Neural cell (in vitro differentiated cells): ENCODE results near the gene SETD1A. TPM values are rescaled to one million over a fixed set of nuclear protein-coding genes. Genes with fewer than 3 reads are reported as not detected.

Experiments
- H2AFZ ChIP-seq: fragments of 200-600, 300-800 bp; sonication (generic), shearing (Covaris generic); 2 replicates; pipeline ENCODE4 v1.6.0; 2014; ENCODE audit warnings: low read depth, mild to moderate bottlenecking, antibody characterized with exemption, low read length, moderate library complexity
- H3F3A ChIP-seq: fragments of 200-600 bp; shearing (Covaris generic); 2 replicates; pipeline ENCODE4 v1.6.1; 2016; ENCODE audit warnings: mild to moderate bottlenecking, moderate library complexity, mixed read lengths, antibody characterized with exemption, low read length; ENCODE audit not compliant: insufficient read depth, poor library complexity, severe bottlenecking
- H3K27ac ChIP-seq: fragments of 200-600, 300-800 bp; sonication (generic), shearing (Covaris generic); 2 replicates; pipeline ENCODE4 v1.5.1; 2014; ENCODE audit warnings: mild to moderate bottlenecking, low read length, moderate library complexity
- H3K27me3 ChIP-seq: fragments of 300-800, 200-600 bp; sonication (generic), shearing (Covaris generic); 2 replicates; pipeline ENCODE4 v1.6.0; 2014; ENCODE audit warnings: mild to moderate bottlenecking, low read depth, low read length, moderate library complexity; ENCODE audit not compliant: insufficient read depth
- H3K36me3 ChIP-seq: fragments of 300-800, 200-600 bp; sonication (generic), shearing (Covaris generic); 2 replicates; pipeline ENCODE4 v1.5.1; 2014; ENCODE audit warnings: mild to moderate bottlenecking, antibody characterized with exemption, low read length, moderate library complexity; ENCODE audit not compliant: insufficient read depth
- H3K4me2 ChIP-seq: fragments of 300-800, 200-600 bp; sonication (generic), shearing (Covaris generic); 2 replicates; pipeline ENCODE4 v1.6.0; 2014; ENCODE audit warnings: mild to moderate bottlenecking, low read length
- H3K4me3 ChIP-seq: fragments of 300-800, 200-600 bp; sonication (generic), shearing (Covaris generic); 2 replicates; pipeline ENCODE4 v1.5.1; 2014; ENCODE audit warnings: mild to moderate bottlenecking, low read length, moderate library complexity
- H3K79me2 ChIP-seq: fragments of 200-600 bp; shearing (Covaris generic); replicated peaks from 2 replicates; pipeline ENCODE4 v1.6.0; 2014; ENCODE audit warnings: mild to moderate bottlenecking, low read length, moderate library complexity; ENCODE audit not compliant: insufficient read depth
- H3K9ac ChIP-seq: fragments of 300-800, 200-600 bp; sonication (generic), shearing (Covaris generic); 2 replicates; pipeline ENCODE4 v1.6.1; 2016; ENCODE audit warnings: mild to moderate bottlenecking, low read length, mixed read lengths
- H3K9me2 ChIP-seq: fragments of 200-600 bp; shearing (Covaris generic); 2 replicates; pipeline ENCODE4 v1.6.1; 2016; ENCODE audit warnings: mild to moderate bottlenecking, low read length, mixed read lengths; ENCODE audit not compliant: insufficient read depth
- H3K9me3 ChIP-seq: fragments of 200-600, 300-800 bp; sonication (generic), shearing (Covaris generic); 2 replicates; pipeline ENCODE4 v1.6.1; 2016; ENCODE audit warnings: mild to moderate bottlenecking, mixed run types, low read length, moderate library complexity, mixed read lengths
- H4K20me1 ChIP-seq: fragments of 200-600 bp; shearing (Covaris generic); 2 replicates; pipeline ENCODE4 v1.6.1; 2016; ENCODE audit warnings: mild to moderate bottlenecking, mixed run types; ENCODE audit not compliant: insufficient read depth
- EP300 ChIP-seq: fragments of 450-650 bp; conservative IDR thresholded peaks from 2 replicates; pipeline ENCODE4 v1.6.1; 2014; ENCODE audit warnings: antibody characterized with exemption, mild to moderate bottlenecking, moderate library complexity; ENCODE audit not compliant: poor library complexity, severe bottlenecking
- EZH2 ChIP-seq: fragments of 200-600, 300-800 bp; shearing (Covaris generic), sonication (generic); IDR thresholded peaks from 2 replicates; pipeline ENCODE4 v1.6.1; 2014; ENCODE audit warnings: antibody characterized with exemption, low read length, borderline replicate concordance, mild to moderate bottlenecking; ENCODE audit not compliant: insufficient read depth, poor library complexity, severe bottlenecking
- MXI1 ChIP-seq: fragments of 450-650 bp; conservative IDR thresholded peaks from 2 replicates; pipeline ENCODE4 v1.6.1; 2014; ENCODE audit warnings: antibody characterized with exemption, mild to moderate bottlenecking; ENCODE audit not compliant: poor library complexity, severe bottlenecking
- POLR2AphosphoS5 ChIP-seq: IDR thresholded peaks from 2 replicates; pipeline ENCODE4 v1.6.1; 2012
- RAD21 ChIP-seq: fragments of 450-650 bp; conservative IDR thresholded peaks from 2 replicates; pipeline ENCODE4 v1.6.1; 2014; ENCODE audit warnings: antibody characterized with exemption, mild to moderate bottlenecking, moderate library complexity
- REST ChIP-seq: IDR thresholded peaks from 2 replicates; pipeline ENCODE4 v1.6.1; 2012; ENCODE audit warnings: borderline replicate concordance
- SMC3 ChIP-seq: fragments of 450-650 bp; conservative IDR thresholded peaks from 2 replicates; pipeline ENCODE4 v1.6.1; 2014; ENCODE audit warnings: antibody characterized with exemption, mild to moderate bottlenecking, moderate library complexity; ENCODE audit not compliant: poor library complexity
- TAF1 ChIP-seq: IDR thresholded peaks from 2 replicates; pipeline ENCODE4 v1.6.1; 2012; ENCODE audit warnings: low read depth
- polyA plus RNA-seq: library from polyadenylated mRNA; depleted of rRNA; stranded (reverse); fragments of >200 nt; gene quantifications from 2 replicates; pipeline ENCODE4 v1.2.3, GENCODE V29; 2014
- TF ChIP-seq, protein P1 (sequence below): fragments of 450-650 bp; IDR thresholded peaks from 2 replicates; pipeline ENCODE4 v1.5.1; 2014; ENCODE audit warnings: antibody characterized with exemption, mild to moderate bottlenecking, moderate library complexity; ENCODE audit not compliant: poor library complexity, severe bottlenecking

The SETD1A gene
- polyA plus RNA-seq, 1 donor from 2014 or later = 1.4 TPM

DNA sequence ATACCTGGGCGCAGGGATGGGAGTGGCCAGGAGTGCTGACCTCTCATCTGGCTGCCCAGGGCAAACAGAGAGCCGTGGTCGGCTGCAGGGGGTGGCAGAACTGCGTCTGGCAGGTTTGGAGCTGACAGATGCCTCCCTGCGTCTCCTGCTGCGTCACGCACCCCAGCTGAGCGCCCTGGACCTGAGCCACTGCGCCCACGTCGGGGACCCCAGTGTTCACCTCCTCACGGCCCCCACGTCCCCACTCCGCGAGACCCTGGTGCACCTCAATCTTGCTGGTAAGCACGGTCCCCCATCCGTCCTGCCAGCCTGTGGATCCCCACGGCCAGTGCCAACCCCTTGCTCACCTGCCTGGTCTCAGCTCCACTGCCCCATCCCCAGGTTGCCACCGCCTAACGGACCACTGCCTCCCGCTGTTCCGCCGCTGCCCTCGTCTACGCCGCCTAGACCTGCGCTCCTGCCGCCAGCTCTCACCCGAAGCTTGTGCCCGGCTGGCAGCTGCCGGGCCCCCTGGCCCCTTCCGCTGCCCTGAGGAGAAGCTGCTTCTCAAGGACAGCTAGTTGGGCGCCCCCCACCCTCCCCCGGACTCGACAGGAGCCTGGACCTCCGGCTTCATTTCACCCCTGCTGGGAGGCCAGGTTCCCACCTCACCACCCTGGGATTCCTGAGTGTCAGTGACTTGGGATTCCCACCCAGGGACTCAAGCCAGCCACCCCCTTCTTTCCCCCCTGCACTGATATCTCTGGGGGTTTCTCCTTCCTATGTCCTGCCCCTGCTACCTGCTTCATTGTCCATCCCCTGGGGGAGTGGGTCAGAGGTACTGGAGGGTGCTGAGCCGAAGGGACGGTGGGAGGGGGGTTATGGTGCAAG lies 10.6 kb upstream of the SETD1A start:
- H3K9me2 ChIP-seq = no peaks in the 10 kb centered on the region
- H3K9ac ChIP-seq = peak overlapping the region; percentile 88
- no peaks in the 10 kb centered on the region for H3F3A ChIP-seq
- no peaks in the 10 kb centered on the region for H4K20me1 ChIP-seq
- H3K27ac ChIP-seq = peak overlapping the region; percentile 92
- H3K4me3 ChIP-seq = peak overlapping the region; percentile 86
- H3K27me3 ChIP-seq = no peaks in the 10 kb centered on the region
- H3K4me2 ChIP-seq = no peak overlapping the region
- H3K79me2 ChIP-seq = peaks cover 10% of the 10 kb centered on the region
- H2AFZ ChIP-seq = no peak overlapping the region
- H3K9me3 ChIP-seq = no peaks in the 10 kb centered on the region
- no peak for TF ChIP-seq EP300
- TF ChIP-seq, protein P1, sequence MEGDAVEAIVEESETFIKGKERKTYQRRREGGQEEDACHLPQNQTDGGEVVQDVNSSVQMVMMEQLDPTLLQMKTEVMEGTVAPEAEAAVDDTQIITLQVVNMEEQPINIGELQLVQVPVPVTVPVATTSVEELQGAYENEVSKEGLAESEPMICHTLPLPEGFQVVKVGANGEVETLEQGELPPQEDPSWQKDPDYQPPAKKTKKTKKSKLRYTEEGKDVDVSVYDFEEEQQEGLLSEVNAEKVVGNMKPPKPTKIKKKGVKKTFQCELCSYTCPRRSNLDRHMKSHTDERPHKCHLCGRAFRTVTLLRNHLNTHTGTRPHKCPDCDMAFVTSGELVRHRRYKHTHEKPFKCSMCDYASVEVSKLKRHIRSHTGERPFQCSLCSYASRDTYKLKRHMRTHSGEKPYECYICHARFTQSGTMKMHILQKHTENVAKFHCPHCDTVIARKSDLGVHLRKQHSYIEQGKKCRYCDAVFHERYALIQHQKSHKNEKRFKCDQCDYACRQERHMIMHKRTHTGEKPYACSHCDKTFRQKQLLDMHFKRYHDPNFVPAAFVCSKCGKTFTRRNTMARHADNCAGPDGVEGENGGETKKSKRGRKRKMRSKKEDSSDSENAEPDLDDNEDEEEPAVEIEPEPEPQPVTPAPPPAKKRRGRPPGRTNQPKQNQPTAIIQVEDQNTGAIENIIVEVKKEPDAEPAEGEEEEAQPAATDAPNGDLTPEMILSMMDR = no peak
- peaks cover 6% of the 10 kb centered on the region for H3K36me3 ChIP-seq

DNA sequence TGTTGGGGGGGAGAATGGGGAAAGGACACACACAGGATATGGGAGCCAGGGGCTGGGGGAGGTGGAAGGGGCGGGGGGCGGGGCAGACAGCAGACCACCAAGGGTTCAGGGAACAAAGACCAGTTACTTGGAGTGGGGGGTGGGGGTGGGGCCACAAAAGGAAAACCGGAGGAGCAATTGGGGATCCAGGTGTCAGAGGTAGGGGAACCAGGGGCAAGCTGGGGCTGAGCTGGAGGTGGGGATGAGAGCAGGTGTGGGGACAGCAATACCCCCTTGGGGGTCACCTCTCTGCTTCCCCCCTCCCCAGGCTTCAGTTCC lies 10.1 kb upstream of the SETD1A start:
- Histone ChIP-seq H3K9ac (peak overlapping the region; percentile 88), H3K4me2 (peak overlapping the region; percentile 37), H3K27me3 (no peaks in the 10 kb centered on the region), H3K4me3 (peak overlapping the region; percentile 86), H3K79me2 (peaks cover 10% of the 10 kb centered on the region), H4K20me1 (no peaks in the 10 kb centered on the region), H2AFZ (no peak overlapping the region), H3K36me3 (peaks cover 6% of the 10 kb centered on the region), H3F3A (no peaks in the 10 kb centered on the region), H3K9me3 (no peaks in the 10 kb centered on the region), H3K27ac (peak overlapping the region; percentile 92), H3K9me2 (no peaks in the 10 kb centered on the region)
- no peak for TF ChIP-seq REST
- no peak for TF ChIP-seq EZH2
- TF ChIP-seq SMC3 = no peak
- TF ChIP-seq TAF1 = no peak
- no peak for TF ChIP-seq POLR2AphosphoS5
- TF ChIP-seq RAD21 = no peak
- TF ChIP-seq, protein P1 = no peak
- TF ChIP-seq MXI1 = no peak
- no peak for TF ChIP-seq EP300
